ENCODE results near the gene MLLT6. TPM values are rescaled to one million over a fixed set of nuclear protein-coding genes. Genes with fewer than 3 reads are reported as not detected.

The MLLT6 gene
- total RNA-seq, 1 experiment from 2014 or later, result 72.5 TPM

DNA sequence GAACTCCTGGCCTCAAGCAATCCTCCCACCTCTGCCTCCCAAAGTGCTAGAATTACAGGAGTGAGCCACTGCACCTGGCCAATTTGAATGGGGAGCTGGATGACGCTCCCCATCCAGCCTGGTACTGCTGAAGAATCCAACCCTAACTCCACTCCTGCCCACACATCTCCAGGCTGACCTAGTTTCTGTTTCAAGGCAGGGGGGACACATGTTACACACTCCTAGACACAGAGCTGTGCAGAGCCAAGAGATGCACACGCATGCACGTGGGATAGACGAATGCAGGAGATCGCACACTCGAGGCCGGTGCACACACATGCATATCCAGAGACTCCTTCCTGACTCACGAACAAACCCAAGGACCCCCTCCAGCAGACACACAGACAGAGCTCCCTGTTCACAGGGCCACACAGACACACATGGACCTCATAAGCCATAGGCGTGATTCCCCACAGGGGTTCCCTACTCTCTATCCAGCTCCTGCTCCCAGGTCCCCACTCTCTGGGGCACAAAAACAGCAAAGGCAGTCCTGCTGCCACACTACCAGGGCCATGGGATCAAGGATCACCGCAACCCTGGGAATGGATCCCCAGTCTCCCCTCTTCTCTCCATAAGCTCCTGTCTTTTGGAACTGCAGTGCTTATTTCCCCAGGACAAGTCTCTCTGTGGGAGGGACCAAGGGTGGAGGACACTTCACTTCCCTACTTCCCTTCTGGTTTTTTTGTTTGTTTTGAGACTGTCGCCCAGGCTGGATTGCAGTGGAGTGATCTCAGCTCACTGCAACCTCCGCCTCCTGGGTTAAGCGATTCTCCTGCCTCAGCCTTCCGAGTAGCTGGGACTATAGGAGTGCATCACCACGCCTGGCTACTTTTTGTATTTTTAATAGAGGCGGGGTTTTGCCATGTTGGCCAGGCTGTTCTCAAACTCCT is 44.7 kb upstream of the MLLT6 start:
- ChIA-PET CTCF (interaction anchor here (1.0 to 10.9 kb wide), 4 partner anchors 46 to 102 kb away, joined by 3 to 292 read pairs (median 4); no protein-coding TSS in a partner anchor), POLR2A (interaction anchor here (1.1 kb wide), 1 partner anchor 63 kb away, joined by 6 read pairs; no protein-coding TSS in a partner anchor)
- no peaks in the 10 kb centered on the region for H3K27me3 Mint-ChIP-seq (ENCODE audit: insufficient read depth, unreplicated experiment)

GRCh38 chr17:38663125-38663751 is 41.8 kb upstream of the MLLT6 start:
- H3K27ac Mint-ChIP-seq (ENCODE audit: unreplicated experiment), result no peak overlapping the region
- Histone ChIP-seq H3K9me3 (no peaks in the 10 kb centered on the region), H3K4me1 (peaks cover 8% of the 10 kb centered on the region; the same call in 1 of the 2 replicates), H3K36me3 (ENCODE audit: control insufficient read depth, insufficient read depth, low read length) (no peaks in the 10 kb centered on the region), H3K27me3 (replicated peaks; ENCODE audit: control insufficient read depth, insufficient read depth, low read length) (no peaks in the 10 kb centered on the region), H3K4me3 (ENCODE audit: low read depth, low read length) (no peak overlapping the region)
- DNase-seq, result peak; percentile 92 to 95
- CTCF ChIA-PET, result interaction anchor here (0.7 to 10.9 kb wide), 31 partner anchors 9 to 448 kb away, joined by 3 to 292 read pairs (median 4); partner anchors contain the start of gene SRCIN1
- no peaks in the 10 kb centered on the region for H3K9me3 Mint-ChIP-seq (ENCODE audit: unreplicated experiment)
- H3K36me3 Mint-ChIP-seq (ENCODE audit: insufficient read depth, unreplicated experiment), result no peaks in the 10 kb centered on the region
- intact Hi-C loops (cut with micrococcal nuclease; ENCODE audit: unreplicated experiment), result loop anchor here (1.0 to 10.0 kb wide), 3 partner anchors 59 to 238 kb away; partner anchors contain the start of gene ARHGAP23
- TF ChIP-seq, protein P1, sequence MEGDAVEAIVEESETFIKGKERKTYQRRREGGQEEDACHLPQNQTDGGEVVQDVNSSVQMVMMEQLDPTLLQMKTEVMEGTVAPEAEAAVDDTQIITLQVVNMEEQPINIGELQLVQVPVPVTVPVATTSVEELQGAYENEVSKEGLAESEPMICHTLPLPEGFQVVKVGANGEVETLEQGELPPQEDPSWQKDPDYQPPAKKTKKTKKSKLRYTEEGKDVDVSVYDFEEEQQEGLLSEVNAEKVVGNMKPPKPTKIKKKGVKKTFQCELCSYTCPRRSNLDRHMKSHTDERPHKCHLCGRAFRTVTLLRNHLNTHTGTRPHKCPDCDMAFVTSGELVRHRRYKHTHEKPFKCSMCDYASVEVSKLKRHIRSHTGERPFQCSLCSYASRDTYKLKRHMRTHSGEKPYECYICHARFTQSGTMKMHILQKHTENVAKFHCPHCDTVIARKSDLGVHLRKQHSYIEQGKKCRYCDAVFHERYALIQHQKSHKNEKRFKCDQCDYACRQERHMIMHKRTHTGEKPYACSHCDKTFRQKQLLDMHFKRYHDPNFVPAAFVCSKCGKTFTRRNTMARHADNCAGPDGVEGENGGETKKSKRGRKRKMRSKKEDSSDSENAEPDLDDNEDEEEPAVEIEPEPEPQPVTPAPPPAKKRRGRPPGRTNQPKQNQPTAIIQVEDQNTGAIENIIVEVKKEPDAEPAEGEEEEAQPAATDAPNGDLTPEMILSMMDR (IDR thresholded peaks at IDR 0.05; ENCODE audit: insufficient read depth in 1 of 2, low read depth in 1 of 2, low read length in 1 of 2, severe bottlenecking in 1 of 2, unreplicated experiment in 1 of 2), result peak; percentile 91 to 99
- no TSS peak for BruUV-seq (replicated peaks)
- POLR2A ChIA-PET, result interaction anchor here (0.7 to 1.1 kb wide), 2 partner anchors 49 to 65 kb away, joined by 3 to 6 read pairs; no protein-coding TSS in a partner anchor
- peaks cover 12% of the 10 kb centered on the region for H3K4me1 Mint-ChIP-seq (ENCODE audit: low read depth, unreplicated experiment)
- no peak overlapping the region for H3K4me3 Mint-ChIP-seq (ENCODE audit: unreplicated experiment)
- no peaks in the 10 kb centered on the region for H3K27me3 Mint-ChIP-seq (ENCODE audit: insufficient read depth, unreplicated experiment)

More for the DNA sequence above, 44.7 kb upstream of the MLLT6 start:
- Mint-ChIP-seq H3K27ac (ENCODE audit: unreplicated experiment) (peak overlapping the region; percentile 15), H3K4me3 (ENCODE audit: unreplicated experiment) (no peak overlapping the region), H3K9me3 (ENCODE audit: unreplicated experiment) (no peaks in the 10 kb centered on the region), H3K4me1 (ENCODE audit: low read depth, unreplicated experiment) (peaks cover 6% of the 10 kb centered on the region), H3K36me3 (ENCODE audit: insufficient read depth, unreplicated experiment) (no peaks in the 10 kb centered on the region)
- DNase-seq, result peak in 1 of 2 experiments; percentile 27
- intact Hi-C loops (cut with micrococcal nuclease; ENCODE audit: unreplicated experiment), result loop anchor here (10.0 kb wide), 1 partner anchor 236 kb away; the partner anchor contains the start of gene ARHGAP23
- no peaks in the 10 kb centered on the region for H3K9me3 ChIP-seq
- H3K4me1 ChIP-seq, result peaks cover 16% of the 10 kb centered on the region
- TF ChIP-seq, protein P1 (IDR thresholded peaks at IDR 0.05; ENCODE audit: insufficient read depth in 1 of 2, low read depth in 1 of 2, low read length in 1 of 2, severe bottlenecking in 1 of 2, unreplicated experiment in 1 of 2), result no peak
- H3K27me3 ChIP-seq (replicated peaks; ENCODE audit: control insufficient read depth, insufficient read depth, low read length), result no peaks in the 10 kb centered on the region
- no peak overlapping the region for H3K4me3 ChIP-seq (ENCODE audit: low read depth, low read length)
- no TSS peak for BruUV-seq (replicated peaks)
- H3K36me3 ChIP-seq (ENCODE audit: control insufficient read depth, insufficient read depth, low read length), result no peaks in the 10 kb centered on the region

Measured in Caco-2 (cell line).